ENCODE results near the gene PLAGL1.
"Not testable (repeated sequence)": the region's sequence is repeated elsewhere in the genome, so short reads cannot be mapped to it uniquely, and the experiment has no call there.

Gene PLAGL1

DNA sequence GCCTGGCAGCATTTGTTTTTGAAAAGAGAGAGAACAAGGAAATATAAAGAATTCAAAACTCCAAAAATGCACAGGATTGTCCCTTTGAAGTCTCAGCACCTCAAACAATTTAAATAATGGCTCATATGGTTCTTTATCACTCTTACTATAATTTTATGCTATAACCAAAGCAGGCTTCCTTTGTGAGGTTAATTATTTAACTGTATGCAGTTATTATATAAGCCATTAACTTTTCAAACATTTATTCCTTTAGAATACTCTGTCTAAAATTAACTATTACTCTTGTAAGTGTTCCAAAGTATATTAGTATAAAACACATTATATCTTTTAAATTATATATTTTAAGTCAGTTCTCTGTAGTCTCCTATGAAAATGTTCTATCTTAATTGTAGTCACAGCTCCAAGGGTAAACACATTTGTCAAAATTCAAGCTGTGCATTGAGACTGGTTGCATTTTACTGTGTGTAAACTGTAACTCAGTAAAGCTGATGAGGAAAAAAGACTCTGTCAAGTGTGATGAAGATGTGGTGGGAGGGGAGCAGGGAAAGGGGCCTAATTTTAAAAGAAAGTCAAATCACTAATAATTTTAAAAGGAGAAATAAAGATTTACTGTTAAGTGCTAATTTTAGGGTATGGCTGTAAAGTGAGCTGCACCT is 20.0 kb upstream of the PLAGL1 start:
- Mint-ChIP-seq H3K36me3 (peaks cover 24% of the 10 kb centered on the region), H3K4me3 (no peak overlapping the region), H3K27me3 (no peaks in the 10 kb centered on the region), H3K4me1 (no peaks in the 10 kb centered on the region), H3K9me3 (peaks cover 2% of the 10 kb centered on the region), H3K27ac (no peak overlapping the region)
- no peak for ATAC-seq

DNA sequence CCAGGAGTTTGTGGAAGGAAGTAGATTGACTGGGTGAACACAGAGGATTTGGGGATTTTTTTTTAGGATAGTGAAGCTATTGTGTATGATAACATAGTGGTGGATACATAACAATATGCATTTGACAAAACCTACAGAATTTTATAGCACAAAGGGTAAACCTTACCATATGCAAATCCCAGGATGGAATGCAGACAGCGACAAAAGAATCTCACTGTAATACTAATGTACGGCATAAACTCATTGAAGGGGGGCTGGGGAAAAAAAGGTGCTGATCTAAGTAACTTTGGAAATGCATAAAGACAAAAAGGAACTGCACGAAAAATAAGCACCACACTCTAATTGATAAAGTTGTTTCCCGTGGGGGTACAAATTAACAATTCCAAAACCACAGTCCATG is 15.2 kb upstream of the PLAGL1 start:
- Mint-ChIP-seq H3K9me3 (no peaks in the 10 kb centered on the region), H3K36me3 (peaks cover 14% of the 10 kb centered on the region), H3K4me3 (no peak overlapping the region), H3K27ac (no peak overlapping the region), H3K27me3 (no peaks in the 10 kb centered on the region), H3K4me1 (no peaks in the 10 kb centered on the region)
- no peak for ATAC-seq

DNA sequence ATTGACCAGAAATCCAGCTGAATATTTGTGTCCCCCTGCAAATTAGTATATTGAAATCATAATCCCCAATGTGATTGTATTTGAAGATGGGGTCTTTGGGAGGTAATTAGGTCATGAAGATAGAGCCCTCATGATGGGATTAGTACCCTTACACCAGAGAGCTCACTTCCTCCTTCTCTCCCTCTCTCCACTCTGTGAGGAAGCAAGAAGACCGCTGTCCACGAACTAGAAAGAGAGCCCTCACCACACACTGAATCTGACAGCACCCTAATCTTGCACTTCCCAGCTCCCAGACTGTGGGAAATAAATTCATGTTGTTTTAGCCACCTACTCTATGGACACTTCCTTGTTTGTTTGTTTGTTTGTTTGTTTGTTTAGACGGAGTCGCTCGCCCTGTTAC is 11.9 kb upstream of the PLAGL1 start:
- H3K36me3 Mint-ChIP-seq = peaks cover 14% of the 10 kb centered on the region
- H3K27ac Mint-ChIP-seq = no peak overlapping the region
- no peaks in the 10 kb centered on the region for H3K9me3 Mint-ChIP-seq
- ATAC-seq = no peak
- H3K27me3 Mint-ChIP-seq = no peaks in the 10 kb centered on the region
- H3K4me3 Mint-ChIP-seq = no peak overlapping the region
- H3K4me1 Mint-ChIP-seq = peaks cover 9% of the 10 kb centered on the region

DNA sequence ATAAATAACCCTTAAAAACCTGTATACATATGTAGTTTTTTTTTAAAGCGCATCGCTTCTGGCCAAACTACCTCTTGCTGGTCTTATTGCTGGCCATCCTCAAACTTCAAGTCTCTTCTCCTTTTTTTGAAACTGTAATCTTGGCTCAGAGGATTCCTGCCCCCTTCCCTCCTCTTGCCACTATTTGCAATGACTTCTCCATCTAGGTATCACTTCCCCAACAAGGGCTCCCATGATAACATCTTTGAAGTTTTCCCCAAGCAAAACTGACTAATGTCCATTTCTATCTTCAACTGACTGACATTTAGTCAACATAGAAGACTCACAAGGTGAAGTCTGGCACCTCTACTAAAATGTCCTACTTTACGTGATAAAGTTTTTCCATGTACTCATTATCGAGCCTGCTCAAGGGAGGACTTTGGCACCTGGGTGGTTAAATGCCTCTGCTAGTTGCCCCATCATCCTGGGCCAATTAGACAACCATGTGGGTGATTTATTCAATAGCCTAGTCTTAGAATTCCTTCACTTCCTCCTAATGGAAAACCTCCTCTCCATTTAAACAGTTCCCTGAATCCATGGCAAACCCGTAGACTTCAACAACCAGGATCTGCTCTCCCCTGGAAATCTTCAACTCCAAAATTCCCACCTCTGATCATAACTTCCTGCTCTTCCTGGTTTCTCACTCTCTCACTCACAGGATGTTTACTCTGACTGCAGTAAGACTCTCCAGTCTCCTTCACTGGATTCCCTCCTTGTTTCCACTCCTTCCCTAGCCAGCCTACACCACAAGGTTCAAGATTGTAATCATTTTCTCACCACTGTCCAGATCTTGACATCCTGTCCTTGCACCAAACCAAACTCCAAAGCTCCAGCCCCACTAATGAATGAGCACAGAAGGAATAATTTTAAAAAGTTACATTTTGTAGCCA is 9.4 kb upstream of the PLAGL1 start:
- Mint-ChIP-seq H3K4me1 (peaks cover 15% of the 10 kb centered on the region), H3K9me3 (no peaks in the 10 kb centered on the region), H3K4me3 (no peak overlapping the region), H3K27ac (no peak overlapping the region), H3K27me3 (no peaks in the 10 kb centered on the region), H3K36me3 (no peaks in the 10 kb centered on the region)
- no peak for ATAC-seq

DNA sequence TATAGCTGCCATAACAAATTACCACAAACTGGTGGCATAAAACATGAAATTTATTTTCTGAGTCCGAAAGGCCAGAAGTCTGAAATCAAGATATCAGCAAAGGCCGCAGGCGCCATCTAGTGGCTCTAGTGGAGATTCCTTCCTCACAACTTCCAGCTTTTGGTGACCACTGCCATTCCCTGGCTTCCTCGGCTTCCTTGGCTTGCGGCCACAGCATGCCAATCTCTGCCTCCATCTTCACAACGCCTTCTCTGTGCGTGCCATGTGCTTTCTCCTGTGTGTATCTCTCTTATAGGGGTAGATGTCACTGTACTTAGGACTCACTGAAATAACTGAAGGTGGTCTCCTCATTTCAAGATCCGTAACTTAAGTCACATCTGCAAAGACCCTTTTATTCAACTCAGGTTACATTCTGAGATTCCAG is 5.4 kb upstream of the PLAGL1 start:
- H3K27ac Mint-ChIP-seq = no peak overlapping the region
- H3K4me1 Mint-ChIP-seq = peaks cover 19% of the 10 kb centered on the region
- H3K36me3 Mint-ChIP-seq = peaks cover 13% of the 10 kb centered on the region
- no peaks in the 10 kb centered on the region for H3K27me3 Mint-ChIP-seq
- H3K4me3 Mint-ChIP-seq = no peak overlapping the region
- H3K9me3 Mint-ChIP-seq = peaks cover 4% of the 10 kb centered on the region
- ATAC-seq = no peak

DNA sequence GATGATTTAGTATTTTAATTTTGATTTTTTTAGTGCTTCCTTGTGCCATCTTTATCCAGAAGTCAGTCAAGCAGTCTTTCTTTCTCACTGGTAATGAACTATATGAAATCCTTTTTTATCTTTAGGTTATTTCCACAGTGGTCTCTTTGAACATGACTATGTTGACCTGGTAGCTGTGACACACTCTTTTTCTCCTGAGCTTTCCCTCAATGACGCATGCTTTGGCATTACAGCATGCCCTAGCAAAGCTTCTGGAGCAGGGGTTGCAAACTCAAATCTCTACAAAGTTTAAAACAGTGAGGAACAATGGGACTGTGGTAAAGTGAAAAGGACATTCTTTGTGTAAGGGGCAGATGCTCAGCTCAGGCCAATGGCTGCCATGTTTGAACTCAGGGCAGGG is 4.5 kb upstream of the PLAGL1 start:
- Mint-ChIP-seq H3K9me3 (peaks cover 4% of the 10 kb centered on the region), H3K4me3 (no peak overlapping the region), H3K27ac (no peak overlapping the region), H3K4me1 (peaks cover 16% of the 10 kb centered on the region), H3K36me3 (peaks cover 14% of the 10 kb centered on the region), H3K27me3 (no peaks in the 10 kb centered on the region)
- ATAC-seq = no peak

DNA sequence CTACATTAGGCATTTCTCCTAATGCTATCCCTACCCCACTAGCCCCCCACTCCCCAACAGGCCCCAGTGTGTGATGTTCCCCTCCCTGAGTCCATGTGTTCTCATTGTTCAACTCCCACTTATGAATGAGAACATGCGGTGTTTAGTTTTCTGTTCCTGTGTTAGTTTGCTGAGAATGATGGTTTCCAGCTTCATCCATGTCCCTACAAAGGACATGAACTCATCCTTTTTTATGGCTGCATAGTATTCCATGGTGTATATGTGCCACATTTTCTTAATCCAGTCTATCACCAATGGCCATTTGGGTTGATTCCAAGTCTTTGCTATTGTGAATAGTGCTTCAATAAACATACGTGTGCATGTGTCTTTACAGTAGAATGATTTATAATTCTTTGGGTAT is 1.6 kb upstream of the PLAGL1 start:
- not testable (repeated sequence) for H3K4me3 Mint-ChIP-seq, H3K27ac Mint-ChIP-seq, H3K27me3 Mint-ChIP-seq, ATAC-seq, H3K9me3 Mint-ChIP-seq
- Mint-ChIP-seq H3K4me1 (peaks cover 12% of the 10 kb centered on the region), H3K36me3 (peaks cover 14% of the 10 kb centered on the region)

DNA sequence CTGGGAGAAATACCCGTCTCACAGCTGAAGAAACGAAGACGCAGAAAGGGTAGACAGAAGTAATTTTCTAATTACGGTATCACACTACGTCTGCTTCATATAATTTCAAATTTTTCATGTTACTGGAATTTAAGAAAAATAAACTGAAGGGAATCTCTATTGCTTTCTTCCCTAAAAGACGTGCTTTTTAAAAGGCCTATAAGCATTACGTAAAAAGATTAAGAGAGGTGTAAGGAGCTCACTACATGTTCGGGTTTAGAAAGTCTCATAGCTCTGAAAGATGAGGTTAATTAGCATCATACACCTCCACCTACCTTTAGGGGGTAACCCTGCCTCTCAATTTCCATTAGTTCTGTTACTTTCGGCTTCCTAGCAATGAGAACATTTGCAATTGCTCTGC is 787 bp upstream of the PLAGL1 start:
- Mint-ChIP-seq H3K4me1 (peaks cover 12% of the 10 kb centered on the region), H3K27ac (no peak overlapping the region), H3K4me3 (peak overlapping the region; percentile 67), H3K9me3 (peaks cover 4% of the 10 kb centered on the region), H3K36me3 (peaks cover 14% of the 10 kb centered on the region), H3K27me3 (no peaks in the 10 kb centered on the region)
- no peak for ATAC-seq

DNA sequence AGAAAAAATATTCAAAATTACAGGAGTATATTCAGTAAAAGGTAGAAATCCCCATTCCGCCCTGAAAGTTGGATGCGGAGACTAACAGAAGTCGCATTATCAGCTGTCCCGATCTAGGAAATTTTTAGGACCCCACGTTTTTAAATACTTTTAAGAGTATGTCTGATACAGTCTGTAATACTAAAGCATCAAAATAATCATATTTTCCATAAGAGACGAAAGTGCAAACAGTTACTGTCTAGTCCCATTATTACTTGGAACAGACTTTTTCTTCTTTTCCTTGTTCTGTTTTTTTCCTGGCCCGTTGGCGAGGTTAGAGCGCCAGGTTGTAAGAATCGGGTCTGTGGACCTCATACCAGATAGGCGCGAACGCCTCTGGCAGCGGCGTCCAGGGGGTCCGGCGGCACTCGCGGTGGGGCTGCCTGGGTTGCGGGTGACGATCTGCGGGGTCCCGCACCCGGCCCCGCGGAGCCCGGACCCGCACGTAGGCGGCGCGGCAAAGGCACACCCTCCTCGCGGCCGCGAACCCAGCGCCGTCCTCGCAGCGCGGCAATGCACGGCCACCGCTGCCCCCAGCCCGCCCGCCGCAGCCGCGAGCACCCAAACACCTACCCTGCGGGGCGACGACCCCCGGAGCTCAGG is 460 bp downstream of the PLAGL1 start:
- H3K27me3 Mint-ChIP-seq = no peaks in the 10 kb centered on the region
- peaks cover 6% of the 10 kb centered on the region for H3K4me1 Mint-ChIP-seq
- H3K36me3 Mint-ChIP-seq = peaks cover 14% of the 10 kb centered on the region
- ATAC-seq = no peak
- H3K4me3 Mint-ChIP-seq = peak overlapping the region; percentile 75
- H3K9me3 Mint-ChIP-seq = peaks cover 4% of the 10 kb centered on the region
- no peak overlapping the region for H3K27ac Mint-ChIP-seq

DNA sequence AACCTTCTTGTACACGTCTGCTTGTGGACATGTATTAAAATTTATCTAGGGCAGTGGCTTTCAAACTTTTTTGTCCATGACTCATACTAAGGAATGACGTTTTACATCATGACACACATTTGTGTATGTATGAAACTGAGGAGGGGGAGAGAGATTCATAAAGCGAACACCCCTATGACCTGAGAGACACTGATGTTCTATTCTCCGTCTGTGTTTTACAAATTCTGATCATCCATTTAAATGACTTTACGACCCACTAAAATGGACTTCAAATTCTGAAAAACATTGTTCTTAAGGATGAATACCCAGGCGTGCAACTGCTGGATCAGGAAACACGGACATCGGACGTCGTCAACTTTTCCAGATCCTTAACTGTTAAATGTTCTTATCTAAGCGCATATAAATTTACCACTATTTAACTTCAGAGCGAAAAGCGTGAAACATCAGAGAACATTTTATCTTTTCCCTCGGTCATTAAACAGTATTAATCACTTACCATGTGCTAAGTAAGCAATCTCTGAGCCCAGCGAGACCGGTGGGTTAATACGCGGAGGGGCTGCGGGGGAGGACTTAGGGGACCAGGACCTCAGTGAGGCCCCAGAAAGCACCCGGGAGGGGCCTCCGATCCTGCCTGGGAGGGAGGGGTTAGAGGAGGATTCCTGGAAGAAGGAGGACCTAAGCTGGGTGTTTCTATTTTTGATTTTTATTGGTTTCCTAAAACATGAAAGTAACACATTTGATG is 1.2 kb downstream of the PLAGL1 start:
- no peak overlapping the region for H3K27ac Mint-ChIP-seq
- peaks cover 7% of the 10 kb centered on the region for H3K9me3 Mint-ChIP-seq
- H3K27me3 Mint-ChIP-seq = no peaks in the 10 kb centered on the region
- H3K36me3 Mint-ChIP-seq = peaks cover 20% of the 10 kb centered on the region
- no peak for ATAC-seq
- H3K4me3 Mint-ChIP-seq = no peak overlapping the region
- H3K4me1 Mint-ChIP-seq = peaks cover 6% of the 10 kb centered on the region

DNA sequence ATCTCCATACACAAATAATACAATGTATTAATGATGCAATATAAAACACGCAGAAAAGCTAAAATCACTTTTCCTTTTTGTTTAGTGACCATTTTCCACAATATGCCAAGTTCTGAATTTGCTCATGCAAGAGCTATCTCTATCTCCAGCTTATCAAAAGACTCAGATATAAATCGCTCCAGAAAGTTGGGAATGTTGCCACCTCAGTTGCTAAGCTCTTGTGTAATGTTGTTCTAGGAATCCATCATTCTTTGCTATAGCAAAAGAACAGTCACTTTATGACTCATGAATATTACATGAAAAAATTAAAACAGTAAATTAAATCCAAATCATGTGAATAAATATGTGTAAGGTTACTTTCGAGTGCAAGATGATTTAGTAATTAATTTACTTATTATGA is 8.7 kb downstream of the PLAGL1 start:
- peaks cover 17% of the 10 kb centered on the region for H3K36me3 Mint-ChIP-seq
- ATAC-seq = no peak
- no peak overlapping the region for H3K27ac Mint-ChIP-seq
- no peak overlapping the region for H3K4me3 Mint-ChIP-seq
- H3K9me3 Mint-ChIP-seq = peaks cover 6% of the 10 kb centered on the region
- H3K27me3 Mint-ChIP-seq = no peaks in the 10 kb centered on the region
- H3K4me1 Mint-ChIP-seq = no peaks in the 10 kb centered on the region

DNA sequence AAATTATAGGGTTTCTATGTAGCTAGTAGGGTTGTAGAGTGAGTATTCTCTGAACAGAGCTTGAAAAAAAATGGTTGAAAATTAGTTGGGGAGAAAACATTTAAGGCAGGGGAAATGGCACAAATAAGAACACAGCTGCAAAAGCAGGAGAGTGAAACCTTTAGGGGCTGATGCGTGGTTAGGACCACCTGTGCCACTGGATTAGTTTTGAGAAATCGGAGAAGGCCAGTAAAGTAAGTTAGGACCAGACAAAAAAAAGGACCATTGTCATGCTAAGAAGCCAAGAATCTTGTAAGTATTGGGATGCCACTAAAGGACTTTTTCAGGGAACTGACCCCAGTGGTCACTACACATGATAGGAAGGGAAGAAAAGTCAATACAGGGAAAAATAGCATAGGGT is 9.4 kb downstream of the PLAGL1 start:
- Mint-ChIP-seq H3K27ac (no peak overlapping the region), H3K4me3 (no peak overlapping the region), H3K9me3 (peaks cover 6% of the 10 kb centered on the region), H3K4me1 (no peaks in the 10 kb centered on the region), H3K36me3 (peaks cover 17% of the 10 kb centered on the region), H3K27me3 (no peaks in the 10 kb centered on the region)
- ATAC-seq = no peak

DNA sequence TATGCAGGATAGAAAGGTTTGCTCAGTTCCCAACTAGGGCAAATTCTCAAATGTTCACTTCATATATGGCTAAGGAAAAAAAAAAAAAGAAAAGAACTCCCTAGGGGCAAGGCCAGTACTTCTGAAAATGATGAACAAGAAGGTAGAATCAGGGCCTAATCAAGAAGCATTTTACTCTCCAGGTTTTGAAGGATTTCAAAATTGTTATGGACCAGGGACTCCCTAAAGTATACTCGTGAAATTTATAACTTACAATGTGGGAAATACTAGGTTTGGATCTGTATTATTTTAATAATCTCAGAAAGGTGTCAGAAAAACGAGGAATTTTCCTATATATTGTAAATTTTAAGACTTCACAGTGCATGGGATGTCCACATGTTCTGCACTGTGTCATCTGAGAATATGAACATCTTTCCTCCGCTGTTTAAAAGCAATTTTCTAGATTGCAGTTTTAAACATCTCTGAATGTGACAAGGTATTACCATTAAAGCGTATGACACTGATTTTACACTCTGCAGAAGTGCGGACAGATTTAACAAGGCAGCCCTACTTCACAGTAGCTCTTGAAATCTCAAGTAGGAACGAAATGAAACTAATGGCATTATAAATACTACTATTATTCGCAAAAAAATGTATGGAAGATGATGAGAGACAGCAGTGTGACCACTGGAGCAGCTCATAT is 14.0 kb downstream of the PLAGL1 start:
- no peaks in the 10 kb centered on the region for H3K4me1 Mint-ChIP-seq
- H3K4me3 Mint-ChIP-seq = no peak overlapping the region
- ATAC-seq = no peak
- no peaks in the 10 kb centered on the region for H3K27me3 Mint-ChIP-seq
- no peak overlapping the region for H3K27ac Mint-ChIP-seq
- peaks cover 24% of the 10 kb centered on the region for H3K36me3 Mint-ChIP-seq
- H3K9me3 Mint-ChIP-seq = peaks cover 4% of the 10 kb centered on the region

DNA sequence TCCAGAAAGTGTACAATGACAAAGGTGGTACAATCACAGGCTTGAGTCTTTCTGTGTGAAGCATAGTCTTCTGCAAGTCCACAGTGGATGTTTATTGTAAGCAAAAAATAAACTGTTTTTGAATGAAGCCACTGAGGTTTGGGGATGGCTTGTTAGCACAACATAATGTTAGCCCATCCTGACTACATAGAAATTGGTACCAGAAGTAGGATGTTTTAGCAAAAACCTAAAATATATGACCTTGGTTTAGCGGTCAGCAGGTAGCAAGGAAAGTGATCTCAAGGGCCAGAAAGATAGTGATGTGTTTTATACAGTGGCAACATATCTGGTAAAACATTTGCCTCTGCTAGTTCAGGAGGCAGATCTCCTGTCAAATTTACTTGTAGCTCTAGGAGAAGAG is 15.8 kb downstream of the PLAGL1 start:
- Mint-ChIP-seq H3K36me3 (peaks cover 19% of the 10 kb centered on the region), H3K4me1 (no peaks in the 10 kb centered on the region), H3K9me3 (peaks cover 4% of the 10 kb centered on the region), H3K27ac (no peak overlapping the region), H3K27me3 (no peaks in the 10 kb centered on the region), H3K4me3 (no peak overlapping the region)
- ATAC-seq = no peak

Data from stimulated activated memory B cell treated with anti-CD40 and anti-IgM and Interleukin-4, amounts not matched to agents 10 μg/mL and 1 μg/mL and 100 μg/mL, for 72 hours (primary cell).